Measurements from ENCODE around the gene CBFB.

Gene CBFB

GRCh38 chr16:67112591-67113399 is 83.8 kb downstream of the CBFB start:
- DNase-seq (ENCODE audit: extremely low read depth, insufficient read length) = no peak

GRCh38 chr16:67114793-67115192 is 85.8 kb downstream of the CBFB start:
- DNase-seq (ENCODE audit: extremely low read depth, insufficient read length) = no peak
- Histone ChIP-seq H3K27me3 (replicated peaks; ENCODE audit: control insufficient read depth, insufficient read depth, low read length) (no peaks in the 10 kb centered on the region), H3K4me3 (replicated peaks; ENCODE audit: low read depth, low read length) (no peak overlapping the region), H3K36me3 (ENCODE audit: control insufficient read depth, insufficient read depth, low read length) (peaks cover 2% of the 10 kb centered on the region; the same call in 1 of the 2 replicates)
- no peak for TF ChIP-seq CTCF (IDR thresholded peaks at IDR 0.05; ENCODE audit: insufficient read depth, low read length, poor library complexity, severe bottlenecking)

More at GRCh38 chr16:67112591-67113399, 83.8 kb downstream of the CBFB start:
- no peak for TF ChIP-seq CTCF (IDR thresholded peaks at IDR 0.05; ENCODE audit: insufficient read depth, low read length, poor library complexity, severe bottlenecking)
- H3K36me3 ChIP-seq (ENCODE audit: control insufficient read depth, insufficient read depth, low read length) = peaks cover 2% of the 10 kb centered on the region; the same call in 1 of the 2 replicates
- H3K27me3 ChIP-seq (replicated peaks; ENCODE audit: control insufficient read depth, insufficient read depth, low read length) = no peaks in the 10 kb centered on the region
- no peak overlapping the region for H3K4me3 ChIP-seq (replicated peaks; ENCODE audit: low read depth, low read length)

GRCh38 chr16:67115639-67116038 is 86.7 kb downstream of the CBFB start:
- H3K4me3 ChIP-seq (replicated peaks; ENCODE audit: low read depth, low read length) = no peak overlapping the region
- H3K27me3 ChIP-seq (replicated peaks; ENCODE audit: control insufficient read depth, insufficient read depth, low read length) = no peaks in the 10 kb centered on the region
- no peak for TF ChIP-seq CTCF (IDR thresholded peaks at IDR 0.05; ENCODE audit: insufficient read depth, low read length, poor library complexity, severe bottlenecking)
- DNase-seq (ENCODE audit: extremely low read depth, insufficient read length) = no peak
- peaks cover 6% of the 10 kb centered on the region; the same call in 1 of the 2 replicates for H3K36me3 ChIP-seq (ENCODE audit: control insufficient read depth, insufficient read depth, low read length)

- Histone ChIP-seq H3K27me3 (replicated peaks; ENCODE audit: control insufficient read depth, insufficient read depth, low read length) (no peaks in the 10 kb centered on the region), H3K4me3 (replicated peaks; ENCODE audit: low read depth, low read length) (no peak overlapping the region), H3K36me3 (ENCODE audit: control insufficient read depth, insufficient read depth, low read length) (peaks cover 6% of the 10 kb centered on the region; the same call in 1 of the 2 replicates)
- DNase-seq (ENCODE audit: extremely low read depth, insufficient read length) = no peak
- no peak for TF ChIP-seq CTCF (IDR thresholded peaks at IDR 0.05; ENCODE audit: insufficient read depth, low read length, poor library complexity, severe bottlenecking)
Measured at GRCh38 chr16:67116388-67117311, 87.7 kb downstream of the CBFB start.

GRCh38 chr16:67117716-67118115 is 88.8 kb downstream of the CBFB start:
- DNase-seq (ENCODE audit: extremely low read depth, insufficient read length) = no peak
- TF ChIP-seq CTCF (IDR thresholded peaks at IDR 0.05; ENCODE audit: insufficient read depth, low read length, poor library complexity, severe bottlenecking) = no peak
- H3K36me3 ChIP-seq (ENCODE audit: control insufficient read depth, insufficient read depth, low read length) = peaks cover 8% of the 10 kb centered on the region
- no peaks in the 10 kb centered on the region for H3K27me3 ChIP-seq (replicated peaks; ENCODE audit: control insufficient read depth, insufficient read depth, low read length)
- no peak overlapping the region for H3K4me3 ChIP-seq (replicated peaks; ENCODE audit: low read depth, low read length)
